Coronary artery (tissue), 2 donors: Measurements from ENCODE around the gene ZNF32.

Experiments used
- DNase-seq: peaks from one replicate; pipeline ENCODE4 v3.0.0-alpha.2; 2017; ENCODE audit warnings: low spot score
- H3K27ac ChIP-seq, 2 donors: fragments of 200-600 bp; sonication (generic); one replicate each; pipeline ENCODE4 v1.5.1; 2016 to 2019
- H3K4me3 ChIP-seq: fragments of 200-600 bp; sonication (generic); 2 replicates; pipeline ENCODE4 v1.5.1; 2016; ENCODE audit warnings: mild to moderate bottlenecking, moderate library complexity
- CTCF ChIP-seq: fragments of 200-600 bp; sonication (generic); IDR thresholded peaks from one replicate; pipeline ENCODE4 v1.5.1; 2019; ENCODE audit warnings: antibody characterized with exemption

Gene ZNF32

DNA sequence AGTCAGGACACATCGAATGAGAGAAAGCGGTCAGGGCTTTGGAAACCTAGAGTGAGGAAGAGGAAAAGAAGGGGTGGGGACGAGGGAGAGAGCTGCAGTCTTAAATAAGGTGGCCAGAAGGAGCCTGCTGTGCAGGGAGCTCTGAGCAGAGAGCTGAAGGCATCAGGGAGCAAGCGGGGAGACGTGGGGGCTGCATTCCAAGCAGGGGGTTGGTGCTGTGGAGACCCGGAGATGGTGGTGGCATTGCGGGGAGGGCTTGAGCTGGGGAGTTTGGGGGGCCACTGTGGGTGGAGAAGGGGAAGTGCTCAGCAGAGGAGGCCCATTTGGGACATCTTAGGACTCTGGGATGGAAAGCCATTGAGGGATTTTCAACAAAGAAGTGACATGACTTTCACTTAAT, 38.7 kb upstream of the ZNF32 start:
- Histone ChIP-seq H3K4me3 (no peak overlapping the region), H3K27ac (no peak overlapping the region)
- no peak for TF ChIP-seq CTCF
- no peak for DNase-seq

DNA sequence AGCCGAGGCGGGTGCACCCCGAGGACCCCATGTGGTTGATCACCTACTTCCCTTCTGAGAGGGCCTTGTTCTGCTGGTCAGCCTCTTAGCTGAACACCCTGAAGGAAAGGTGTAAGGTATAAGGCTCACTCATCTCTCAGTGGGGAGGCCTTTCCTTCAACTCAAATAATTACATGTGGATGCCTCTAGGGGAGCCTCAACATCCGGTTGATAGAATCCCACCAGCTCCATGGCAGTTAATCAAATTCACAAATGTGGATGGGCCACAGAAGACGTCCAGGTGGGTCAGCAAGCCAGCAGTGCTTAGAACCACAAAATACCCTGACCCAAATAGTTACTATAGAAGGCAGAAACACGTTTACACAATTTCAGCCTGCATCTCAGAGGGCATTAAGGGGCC, 37.7 kb upstream of the ZNF32 start:
- H3K4me3 ChIP-seq = no peak overlapping the region
- DNase-seq = no peak
- H3K27ac ChIP-seq = no peak overlapping the region
- no peak for TF ChIP-seq CTCF

DNA sequence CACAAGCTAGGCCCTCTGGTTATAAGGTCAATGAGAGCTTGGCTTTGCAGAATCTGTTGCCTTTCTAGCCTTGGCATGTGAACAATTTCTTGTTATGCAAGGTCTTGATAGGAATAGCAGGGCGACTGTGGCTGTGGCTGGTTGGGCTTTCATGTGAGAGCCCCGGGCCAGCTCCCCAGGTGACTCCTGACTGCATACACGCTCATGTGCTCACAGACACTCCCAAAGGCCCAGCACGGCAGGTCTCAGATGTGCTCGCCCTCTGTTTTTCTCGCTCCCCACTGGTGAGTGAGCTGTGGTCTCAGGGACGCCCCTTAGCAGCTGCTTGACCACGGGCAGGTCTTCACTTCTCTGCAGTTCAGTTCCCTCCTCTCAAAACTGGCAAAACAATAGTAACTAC, 37.1 kb upstream of the ZNF32 start:
- Histone ChIP-seq H3K27ac (no peak overlapping the region), H3K4me3 (no peak overlapping the region)
- TF ChIP-seq CTCF = no peak
- no peak for DNase-seq

DNA sequence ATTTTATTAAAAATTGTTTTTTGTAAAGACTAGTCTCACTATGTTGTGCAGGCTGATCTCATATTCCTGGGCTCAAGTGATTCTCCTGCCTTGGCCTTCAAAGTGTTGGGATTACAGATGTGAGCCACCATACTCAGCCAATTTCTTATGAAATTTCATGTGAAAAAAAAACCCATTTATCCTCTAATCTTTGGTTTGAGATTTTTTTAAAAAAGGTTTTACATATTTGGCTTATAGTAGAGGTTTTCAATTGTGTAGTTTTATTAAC, 35.5 kb upstream of the ZNF32 start:
- TF ChIP-seq CTCF = no peak
- DNase-seq = no peak
- no peak overlapping the region for H3K27ac ChIP-seq
- no peak overlapping the region for H3K4me3 ChIP-seq

- no peak for DNase-seq
- H3K4me3 ChIP-seq = no peak overlapping the region
- no peak for TF ChIP-seq CTCF
- H3K27ac ChIP-seq = no peak overlapping the region
Observed at GRCh38 chr10:43683451-43684291, 35.0 kb upstream of the ZNF32 start.

DNA sequence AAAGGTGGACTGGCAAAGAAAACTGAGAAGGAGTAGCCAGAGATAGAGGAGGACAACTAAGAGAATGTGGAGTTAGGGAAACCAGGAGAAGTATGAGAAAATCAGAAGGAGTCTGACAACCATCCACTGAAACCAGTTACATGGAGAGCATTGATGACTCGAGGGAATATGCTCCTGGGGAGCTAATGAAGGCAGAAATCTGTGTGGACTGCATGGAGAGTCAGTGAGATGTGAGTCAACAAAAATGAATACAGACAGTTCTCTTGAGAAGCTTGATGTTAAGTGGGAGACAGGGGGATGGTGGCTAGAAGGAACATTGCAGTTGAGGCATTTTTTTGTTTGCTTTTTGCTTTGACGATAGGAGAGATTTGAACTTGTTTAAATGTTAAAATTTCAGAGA, 34.3 kb upstream of the ZNF32 start:
- no peak for DNase-seq
- TF ChIP-seq CTCF = no peak
- no peak overlapping the region for H3K4me3 ChIP-seq
- no peak overlapping the region for H3K27ac ChIP-seq

DNA sequence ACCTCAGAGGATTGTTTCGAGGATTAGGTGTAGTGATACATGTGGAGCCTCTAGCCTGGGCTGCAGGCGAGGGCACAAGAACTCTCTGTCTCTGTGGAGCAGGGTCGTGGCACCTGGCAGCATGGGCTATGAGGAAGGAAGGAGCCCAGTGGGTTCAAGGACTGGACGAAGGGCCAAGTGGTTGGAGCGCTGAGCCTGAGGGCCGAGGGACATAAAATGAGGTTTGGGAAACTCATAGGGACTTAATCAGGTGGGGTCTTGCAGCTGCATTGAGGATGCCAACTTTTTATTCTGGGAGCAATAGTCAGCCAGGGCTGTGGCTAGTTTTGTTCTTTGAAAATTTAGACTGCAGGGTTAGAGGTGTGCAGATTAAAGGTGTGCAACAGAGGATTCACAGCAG, 33.0 kb upstream of the ZNF32 start:
- no peak for TF ChIP-seq CTCF
- Histone ChIP-seq H3K27ac (no peak overlapping the region), H3K4me3 (no peak overlapping the region)
- DNase-seq = peak; percentile 52
